Measurements from ENCODE around the gene SLX4IP. TPM values are rescaled to one million over a fixed set of nuclear protein-coding genes. Genes with fewer than 3 reads are reported as not detected.

SLX4IP gene
- total and polyA plus RNA-seq, 2 of the 13 experiments (the other 11 are each of a cell fraction or from before 2014, with no cell fraction given) = 3.6 to 7.3 TPM

GRCh38 chr20:10463622-10464021 is 28.5 kb downstream of the SLX4IP start (continued):
- TF ChIP-seq, protein P1, sequence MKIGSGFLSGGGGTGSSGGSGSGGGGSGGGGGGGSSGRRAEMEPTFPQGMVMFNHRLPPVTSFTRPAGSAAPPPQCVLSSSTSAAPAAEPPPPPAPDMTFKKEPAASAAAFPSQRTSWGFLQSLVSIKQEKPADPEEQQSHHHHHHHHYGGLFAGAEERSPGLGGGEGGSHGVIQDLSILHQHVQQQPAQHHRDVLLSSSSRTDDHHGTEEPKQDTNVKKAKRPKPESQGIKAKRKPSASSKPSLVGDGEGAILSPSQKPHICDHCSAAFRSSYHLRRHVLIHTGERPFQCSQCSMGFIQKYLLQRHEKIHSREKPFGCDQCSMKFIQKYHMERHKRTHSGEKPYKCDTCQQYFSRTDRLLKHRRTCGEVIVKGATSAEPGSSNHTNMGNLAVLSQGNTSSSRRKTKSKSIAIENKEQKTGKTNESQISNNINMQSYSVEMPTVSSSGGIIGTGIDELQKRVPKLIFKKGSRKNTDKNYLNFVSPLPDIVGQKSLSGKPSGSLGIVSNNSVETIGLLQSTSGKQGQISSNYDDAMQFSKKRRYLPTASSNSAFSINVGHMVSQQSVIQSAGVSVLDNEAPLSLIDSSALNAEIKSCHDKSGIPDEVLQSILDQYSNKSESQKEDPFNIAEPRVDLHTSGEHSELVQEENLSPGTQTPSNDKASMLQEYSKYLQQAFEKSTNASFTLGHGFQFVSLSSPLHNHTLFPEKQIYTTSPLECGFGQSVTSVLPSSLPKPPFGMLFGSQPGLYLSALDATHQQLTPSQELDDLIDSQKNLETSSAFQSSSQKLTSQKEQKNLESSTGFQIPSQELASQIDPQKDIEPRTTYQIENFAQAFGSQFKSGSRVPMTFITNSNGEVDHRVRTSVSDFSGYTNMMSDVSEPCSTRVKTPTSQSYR (CRISPR knock-in tag; IDR thresholded peaks at IDR 0.05; ENCODE audit: borderline replicate concordance) = peak; percentile 36; the same call in 1 of the 2 replicates
- no peak for TF ChIP-seq ZMAT5 (CRISPR knock-in tag; IDR thresholded peaks at IDR 0.05; ENCODE audit: borderline replicate concordance, low read depth)
- peak; percentile 91 for TF ChIP-seq MIXL1 (CRISPR knock-in tag; IDR thresholded peaks at IDR 0.05)
- TF ChIP-seq ZNF350 (CRISPR knock-in tag; IDR thresholded peaks at IDR 0.05; ENCODE audit: borderline replicate concordance, low read depth) = no peak
- TF ChIP-seq SP140L (CRISPR knock-in tag; IDR thresholded peaks at IDR 0.05; ENCODE audit: borderline replicate concordance) = no peak
- no peak for TF ChIP-seq THAP11 (CRISPR knock-in tag; IDR thresholded peaks at IDR 0.05)
- no peak for TF ChIP-seq MIER2 (CRISPR knock-in tag; IDR thresholded peaks at IDR 0.05)
- no peak for TF ChIP-seq ZNF616 (CRISPR knock-in tag; IDR thresholded peaks at IDR 0.05; ENCODE audit: low read depth)
- TF ChIP-seq ZNF629 (CRISPR knock-in tag; conservative IDR thresholded peaks at IDR 0.05) = no peak
- TF ChIP-seq ZFP36L2 (CRISPR knock-in tag; IDR thresholded peaks at IDR 0.05) = no peak
- TF ChIP-seq KAT8 (CRISPR knock-in tag; IDR thresholded peaks at IDR 0.05) = 0 out of 2 replicates have a peak, but pooled peaks have one; percentile 55
- TF ChIP-seq, protein P2, sequence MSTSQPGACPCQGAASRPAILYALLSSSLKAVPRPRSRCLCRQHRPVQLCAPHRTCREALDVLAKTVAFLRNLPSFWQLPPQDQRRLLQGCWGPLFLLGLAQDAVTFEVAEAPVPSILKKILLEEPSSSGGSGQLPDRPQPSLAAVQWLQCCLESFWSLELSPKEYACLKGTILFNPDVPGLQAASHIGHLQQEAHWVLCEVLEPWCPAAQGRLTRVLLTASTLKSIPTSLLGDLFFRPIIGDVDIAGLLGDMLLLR (CRISPR knock-in tag; IDR thresholded peaks at IDR 0.05) = no peak
- 0 out of 2 replicates have a peak, but pooled peaks have one; percentile 29 for TF ChIP-seq GATAD1 (CRISPR knock-in tag; IDR thresholded peaks at IDR 0.05)
- 0 out of 2 replicates have a peak, but pooled peaks have one; percentile 33 for TF ChIP-seq ZNF503 (CRISPR knock-in tag; IDR thresholded peaks at IDR 0.05)
- TF ChIP-seq JUN (CRISPR knock-in tag; IDR thresholded peaks at IDR 0.05) = no peak
- no peak for TF ChIP-seq ZZZ3 (CRISPR knock-in tag; IDR thresholded peaks at IDR 0.05; ENCODE audit: borderline replicate concordance)
- TF ChIP-seq, protein P3, sequence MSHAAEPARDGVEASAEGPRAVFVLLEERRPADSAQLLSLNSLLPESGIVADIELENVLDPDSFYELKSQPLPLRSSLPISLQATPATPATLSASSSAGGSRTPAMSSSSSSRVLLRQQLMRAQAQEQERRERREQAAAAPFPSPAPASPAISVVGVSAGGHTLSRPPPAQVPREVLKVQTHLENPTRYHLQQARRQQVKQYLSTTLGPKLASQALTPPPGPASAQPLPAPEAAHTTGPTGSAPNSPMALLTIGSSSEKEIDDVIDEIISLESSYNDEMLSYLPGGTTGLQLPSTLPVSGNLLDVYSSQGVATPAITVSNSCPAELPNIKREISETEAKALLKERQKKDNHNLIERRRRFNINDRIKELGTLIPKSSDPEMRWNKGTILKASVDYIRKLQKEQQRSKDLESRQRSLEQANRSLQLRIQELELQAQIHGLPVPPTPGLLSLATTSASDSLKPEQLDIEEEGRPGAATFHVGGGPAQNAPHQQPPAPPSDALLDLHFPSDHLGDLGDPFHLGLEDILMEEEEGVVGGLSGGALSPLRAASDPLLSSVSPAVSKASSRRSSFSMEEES (CRISPR knock-in tag; IDR thresholded peaks at IDR 0.05) = peak; percentile 46; the same call in 1 of the 2 replicates
- 0 out of 2 replicates have a peak, but pooled peaks have one; percentile 59 for TF ChIP-seq EHMT2 (IDR thresholded peaks at IDR 0.05; ENCODE audit: borderline replicate concordance, low read depth, low read length)
- no peak for TF ChIP-seq PLRG1 (conservative IDR thresholded peaks at IDR 0.05)
- peak; percentile 47 for TF ChIP-seq TBL1XR1 (IDR thresholded peaks at IDR 0.05; ENCODE audit: borderline replicate concordance, low read length, partially characterized antibody)
- TF ChIP-seq PCBP2 (optimal IDR thresholded peaks at IDR 0.05; ENCODE audit: low read depth, low read length, poor library complexity, severe bottlenecking) = no peak
- TF ChIP-seq, protein P4, sequence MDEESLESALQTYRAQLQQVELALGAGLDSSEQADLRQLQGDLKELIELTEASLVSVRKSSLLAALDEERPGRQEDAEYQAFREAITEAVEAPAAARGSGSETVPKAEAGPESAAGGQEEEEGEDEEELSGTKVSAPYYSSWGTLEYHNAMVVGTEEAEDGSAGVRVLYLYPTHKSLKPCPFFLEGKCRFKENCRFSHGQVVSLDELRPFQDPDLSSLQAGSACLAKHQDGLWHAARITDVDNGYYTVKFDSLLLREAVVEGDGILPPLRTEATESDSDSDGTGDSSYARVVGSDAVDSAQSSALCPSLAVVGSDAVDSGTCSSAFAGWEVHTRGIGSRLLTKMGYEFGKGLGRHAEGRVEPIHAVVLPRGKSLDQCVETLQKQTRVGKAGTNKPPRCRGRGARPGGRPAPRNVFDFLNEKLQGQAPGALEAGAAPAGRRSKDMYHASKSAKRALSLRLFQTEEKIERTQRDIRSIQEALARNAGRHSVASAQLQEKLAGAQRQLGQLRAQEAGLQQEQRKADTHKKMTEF (CRISPR knock-in tag; IDR thresholded peaks at IDR 0.05) = peak; percentile 70
- no peak for TF ChIP-seq ZNF7 (CRISPR knock-in tag; IDR thresholded peaks at IDR 0.05)
